Activated effector memory CD4-positive, alpha-beta T cell treated with Interleukin-2 at 50 U/mL for 16 hours (primary cell): Measurements from ENCODE around the gene PHLDA2.

Experiments
- DNase-seq: peaks from one replicate; pipeline ENCODE4 v3.0.0-alpha.2; 2020

The PHLDA2 gene

DNA sequence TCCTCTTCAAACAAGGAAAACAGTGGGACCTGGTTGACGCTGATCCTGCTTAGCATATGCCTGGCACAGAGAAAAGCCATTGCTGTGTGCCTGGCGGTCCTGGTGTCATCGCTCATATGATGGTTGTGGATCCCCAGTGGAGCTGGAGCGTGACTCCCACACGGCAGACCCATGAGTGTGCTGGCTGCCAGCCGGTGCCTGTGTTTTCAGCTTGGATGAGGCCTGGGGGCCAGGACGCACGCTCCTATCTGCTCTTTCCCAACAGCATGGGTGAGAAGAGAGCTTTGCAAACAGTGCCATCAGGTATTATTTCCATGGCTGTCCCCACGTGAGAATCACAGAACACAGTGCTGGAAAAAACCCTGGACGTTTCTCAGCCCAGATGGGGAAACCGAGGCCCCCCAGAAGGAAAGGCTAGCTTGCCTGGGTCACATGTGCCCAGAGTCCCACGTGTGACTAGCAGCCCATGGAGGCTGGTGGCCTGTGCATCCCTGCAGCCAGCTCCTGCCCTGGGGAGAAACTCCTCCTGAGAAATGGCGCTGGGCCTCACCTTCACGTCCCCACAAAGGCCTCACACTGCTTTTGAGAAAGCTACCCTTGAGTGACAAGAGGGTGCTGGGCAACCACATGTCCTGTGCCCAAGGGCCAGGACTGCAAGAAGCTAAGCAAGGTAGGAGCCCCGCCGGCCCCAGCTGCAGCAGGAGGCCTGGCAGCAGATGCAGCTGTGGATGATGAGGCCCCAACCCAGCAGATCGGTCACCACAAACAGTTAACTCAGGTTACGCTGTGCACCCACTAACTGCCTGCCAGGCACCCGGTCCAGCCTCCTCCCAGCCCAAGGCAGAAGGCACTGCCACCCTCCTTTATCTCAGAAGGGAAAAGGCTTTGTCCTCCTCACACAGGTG lies 47.9 kb downstream of the PHLDA2 start:
- no peak for DNase-seq

DNA sequence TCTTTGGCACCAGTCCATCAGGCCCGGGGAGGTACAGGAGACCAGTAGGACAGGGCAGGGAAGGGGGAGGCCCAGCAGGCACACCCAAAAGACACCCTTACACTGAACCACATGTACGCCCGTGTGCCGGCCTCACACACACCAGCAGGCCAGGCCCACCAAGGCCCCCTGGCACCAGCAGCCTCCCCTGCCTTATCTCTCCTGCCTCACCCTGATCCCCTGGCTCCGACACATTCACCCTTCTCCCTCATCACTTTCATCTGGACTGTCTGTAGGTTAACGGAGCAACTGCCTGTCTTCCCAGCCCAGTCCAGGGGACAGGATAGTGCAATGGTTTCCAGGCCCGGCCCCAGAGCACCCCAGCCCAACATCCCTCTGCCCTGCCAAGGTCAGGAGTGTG lies 48.6 kb downstream of the PHLDA2 start:
- DNase-seq = no peak

DNA sequence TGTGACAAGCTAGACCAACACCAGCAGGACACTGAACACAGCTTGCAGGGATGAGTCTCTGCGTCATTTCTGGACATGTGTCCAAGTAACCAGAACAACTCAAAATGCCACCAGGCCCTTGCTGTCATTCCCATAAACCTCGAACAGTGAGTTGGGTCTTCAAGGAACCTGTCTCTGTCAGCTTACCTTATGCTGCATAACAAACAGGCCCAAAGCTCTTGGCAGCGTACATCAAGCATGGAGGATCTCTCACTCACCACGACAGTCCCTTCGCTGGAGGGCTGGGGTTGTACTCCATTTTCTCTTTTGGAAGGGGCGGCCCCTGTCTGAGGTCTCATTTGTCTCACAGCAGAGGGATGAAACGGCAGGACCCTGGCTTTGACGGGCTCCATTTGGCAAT lies 50.4 kb downstream of the PHLDA2 start:
- DNase-seq = no peak
